Measurements from ENCODE around the gene ZBTB17.

The ZBTB17 gene

GRCh38 chr1:16006552-16007485 is 30.9 kb upstream of the ZBTB17 start:
- TF ChIP-seq, protein P1, sequence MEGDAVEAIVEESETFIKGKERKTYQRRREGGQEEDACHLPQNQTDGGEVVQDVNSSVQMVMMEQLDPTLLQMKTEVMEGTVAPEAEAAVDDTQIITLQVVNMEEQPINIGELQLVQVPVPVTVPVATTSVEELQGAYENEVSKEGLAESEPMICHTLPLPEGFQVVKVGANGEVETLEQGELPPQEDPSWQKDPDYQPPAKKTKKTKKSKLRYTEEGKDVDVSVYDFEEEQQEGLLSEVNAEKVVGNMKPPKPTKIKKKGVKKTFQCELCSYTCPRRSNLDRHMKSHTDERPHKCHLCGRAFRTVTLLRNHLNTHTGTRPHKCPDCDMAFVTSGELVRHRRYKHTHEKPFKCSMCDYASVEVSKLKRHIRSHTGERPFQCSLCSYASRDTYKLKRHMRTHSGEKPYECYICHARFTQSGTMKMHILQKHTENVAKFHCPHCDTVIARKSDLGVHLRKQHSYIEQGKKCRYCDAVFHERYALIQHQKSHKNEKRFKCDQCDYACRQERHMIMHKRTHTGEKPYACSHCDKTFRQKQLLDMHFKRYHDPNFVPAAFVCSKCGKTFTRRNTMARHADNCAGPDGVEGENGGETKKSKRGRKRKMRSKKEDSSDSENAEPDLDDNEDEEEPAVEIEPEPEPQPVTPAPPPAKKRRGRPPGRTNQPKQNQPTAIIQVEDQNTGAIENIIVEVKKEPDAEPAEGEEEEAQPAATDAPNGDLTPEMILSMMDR (IDR thresholded peaks at IDR 0.05) = no peak

- TF ChIP-seq, protein P1 (IDR thresholded peaks at IDR 0.05) = no peak
Observed at GRCh38 chr1:16006010-16006409, 30.1 kb upstream of the ZBTB17 start.

GRCh38 chr1:16005597-16005996 is 29.7 kb upstream of the ZBTB17 start:
- TF ChIP-seq, protein P1 (IDR thresholded peaks at IDR 0.05) = no peak

DNA sequence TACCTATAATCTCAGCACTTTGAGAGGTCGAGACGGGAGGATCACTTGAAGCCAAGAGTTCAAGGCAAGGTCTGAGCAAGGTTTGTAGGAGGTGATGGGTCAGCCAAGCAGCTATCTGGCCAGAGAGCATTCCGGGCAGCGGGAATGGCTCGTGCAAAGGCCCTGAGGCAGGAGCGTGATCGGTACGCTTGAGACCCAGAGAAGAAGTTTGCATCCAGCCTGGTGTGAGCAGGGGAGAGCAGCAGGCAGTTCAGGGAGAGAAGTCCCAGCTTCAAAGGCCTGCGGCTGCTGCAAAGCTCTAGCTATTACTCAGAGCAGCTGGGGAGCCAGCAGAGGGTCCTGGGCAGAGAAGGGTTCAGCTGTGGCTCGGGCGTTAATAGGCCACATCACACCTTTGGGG is 23.0 kb upstream of the ZBTB17 start:
- TF ChIP-seq, protein P1 (IDR thresholded peaks at IDR 0.05) = no peak

- TF ChIP-seq, protein P1 (IDR thresholded peaks at IDR 0.05) = no peak
Observed at GRCh38 chr1:15997637-15998280, 21.9 kb upstream of the ZBTB17 start.

- TF ChIP-seq, protein P1 (IDR thresholded peaks at IDR 0.05) = no peak
Observed at GRCh38 chr1:15997076-15997585, 21.2 kb upstream of the ZBTB17 start.

DNA sequence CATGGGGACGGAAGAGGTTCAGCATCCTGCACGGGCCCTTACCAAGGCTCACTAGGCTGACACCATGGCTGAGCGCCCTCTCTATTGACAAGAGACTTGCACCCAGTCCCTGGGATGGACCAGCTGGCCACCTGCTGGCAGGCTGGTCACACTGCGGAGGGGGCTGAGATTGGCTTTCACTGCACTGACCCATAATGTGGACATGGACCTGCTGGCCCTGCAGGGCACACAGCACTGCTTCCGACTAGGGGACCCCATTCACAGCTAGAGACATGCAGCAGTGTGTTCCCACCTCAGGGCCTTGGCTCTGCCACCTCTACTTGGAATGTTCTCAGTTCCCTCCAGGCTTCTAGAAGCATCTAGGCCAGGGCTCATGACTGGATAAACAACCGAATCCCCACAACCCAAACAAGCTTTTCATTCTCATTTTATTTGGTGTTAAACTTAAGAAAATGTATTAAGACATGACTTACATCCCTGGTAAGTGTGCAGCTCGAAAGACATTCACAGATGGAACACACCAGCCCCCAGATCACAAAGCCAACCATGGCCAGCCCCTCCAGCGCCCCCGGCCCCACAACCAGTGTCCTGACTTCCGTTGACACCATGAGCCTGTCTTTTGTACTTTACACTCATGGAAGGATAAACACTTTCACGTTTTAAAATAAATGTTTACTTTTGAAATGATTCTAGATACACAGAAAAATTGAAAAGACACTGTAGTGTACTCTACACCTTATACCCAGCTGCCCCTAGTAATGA is 18.9 kb upstream of the ZBTB17 start:
- TF ChIP-seq, protein P1 (IDR thresholded peaks at IDR 0.05) = peak; percentile 47

Data from LNCAP (cell line).